GM12878 (cell line): Measurements from ENCODE around the gene SNU13. TPM values are rescaled to one million over a fixed set of nuclear protein-coding genes. Genes with fewer than 3 reads are reported as not detected.
A peak's percentile ranks its signal among the peaks of the same experiment; 100 is the strongest.

Experiments used
- ATAC-seq: fragments of 200-7000 bp; cut with Tn5 transposase; 3 replicates; pipeline ENCODE4 v1.9.1; 2020; ENCODE audit warnings: mild to moderate bottlenecking, moderate library complexity
- BruUV-seq: library from RNA; stranded (reverse); fragments of 400-500 nt; replicated peaks from 2 replicates; lab custom pipeline; 2021; lab: Mats Ljungman, UMichigan
- CTCF ChIA-PET: fragments of 300-600 bp; sonication (Branson Sonifier 250); formaldehyde crosslinking; extraction: SDS; loops from one replicate; lab custom pipeline; 2021; ENCODE audit warnings: inconsistent platforms; lab: Yijun Ruan, JAX
- POLR2A ChIA-PET: fragments of 350-600 bp; formaldehyde crosslinking; extraction: SDS; loops from one replicate; lab custom pipeline; 2021; ENCODE audit warnings: inconsistent platforms; lab: Charles Lee
- RAD21 ChIA-PET: fragments of 300-600 bp; sonication (Branson Sonifier 250); formaldehyde crosslinking; loops from one replicate; lab custom pipeline; 2023; ENCODE audit warnings: antibody characterized with exemption; ENCODE audit not compliant: unreplicated experiment; lab: Charles Lee
- SMC1A ChIA-PET: fragments of 300-600 bp; sonication (Branson Sonifier 250); formaldehyde crosslinking; loops from one replicate; lab custom pipeline; 2023; ENCODE audit not compliant: unreplicated experiment, uncharacterized antibody; lab: Charles Lee
- DNase-seq: peaks from one replicate; pipeline ENCODE4 v3.0.0-alpha.2; 2011; ENCODE audit warnings: low read depth, low spot score
- FAIRE-seq: peaks from 3 replicates; lab custom pipeline; 2011; peaks lifted over from hg19 to GRCh38; lab: Jason Lieb, UNC
- H2AFZ ChIP-seq: 2 replicates; pipeline ENCODE4 v1.6.0; 2011; ENCODE audit warnings: low read depth, low read length, control low read depth; ENCODE audit not compliant: control insufficient read depth
- H3K27ac ChIP-seq: 2 replicates; pipeline ENCODE4 v1.5.1; 2011; ENCODE audit warnings: control low read depth; ENCODE audit not compliant: control insufficient read depth, insufficient read depth
- H3K27me3 ChIP-seq, 2 experiments: replicated peaks in 1 of 2; 2 replicates each; pipeline versions ENCODE4 v1.6.0 to v1.6.1; 2011; ENCODE audit warnings: low read length in 1 of 2; ENCODE audit not compliant: control insufficient read depth in 2 of 2, insufficient read depth in 2 of 2
- H3K36me3 ChIP-seq, 2 experiments: 2 replicates each; pipeline ENCODE4 v1.5.1; 2011; ENCODE audit warnings: low read length in 1 of 2; ENCODE audit not compliant: control insufficient read depth in 2 of 2, insufficient read depth in 2 of 2
- H3K4me1 ChIP-seq: 2 replicates; pipeline ENCODE4 v1.6.1; 2011; ENCODE audit warnings: mild to moderate bottlenecking, low read length, moderate library complexity, mixed read lengths; ENCODE audit not compliant: control insufficient read depth, insufficient read depth
- H3K4me2 ChIP-seq: 2 replicates; pipeline ENCODE4 v1.6.0; 2011; ENCODE audit warnings: control low read depth; ENCODE audit not compliant: control insufficient read depth, insufficient read depth
- H3K4me3 ChIP-seq: fragments of 200-600 bp; sonication (generic); 2 replicates; pipeline ENCODE4 v1.5.1; 2016
- H3K79me2 ChIP-seq: 2 replicates; pipeline ENCODE4 v1.6.0; 2011; ENCODE audit warnings: low read length; ENCODE audit not compliant: control insufficient read depth, insufficient read depth
- H3K9ac ChIP-seq: 2 replicates; pipeline ENCODE4 v1.8.0; 2011; ENCODE audit warnings: low read length, control low read depth, mixed read lengths; ENCODE audit not compliant: control insufficient read depth, insufficient read depth
- H3K9me3 ChIP-seq: replicated peaks from 3 replicates; pipeline ENCODE4 v1.5.1; 2011; ENCODE audit warnings: mild to moderate bottlenecking, low read length; ENCODE audit not compliant: control insufficient read depth, insufficient read depth
- H4K20me1 ChIP-seq: 2 replicates; pipeline ENCODE4 v1.6.0; 2011; ENCODE audit not compliant: control insufficient read depth, insufficient read depth
- ATF2 ChIP-seq: IDR thresholded peaks from 2 replicates; pipeline ENCODE4 v1.6.1; 2012; ENCODE audit warnings: low read length, inconsistent platforms
- BCLAF1 ChIP-seq: fragments of 450-650 bp; IDR thresholded peaks from 2 replicates; pipeline ENCODE4 v1.6.1; 2017; ENCODE audit warnings: antibody characterized with exemption, mild to moderate bottlenecking, moderate library complexity
- KAT2A ChIP-seq: conservative IDR thresholded peaks from 2 replicates; pipeline ENCODE4 v1.6.1; 2011; ENCODE audit warnings: low read depth, low read length; ENCODE audit not compliant: control insufficient read depth
- MTA3 ChIP-seq: IDR thresholded peaks from 2 replicates; pipeline ENCODE4 v1.6.1; 2012; ENCODE audit warnings: low read length, inconsistent platforms, borderline replicate concordance
- NBN ChIP-seq: fragments of 450-650 bp; IDR thresholded peaks from 2 replicates; pipeline ENCODE4 v1.6.1; 2016
- POLR2AphosphoS2 ChIP-seq: IDR thresholded peaks from 2 replicates; pipeline ENCODE4 v1.6.1; 2011; ENCODE audit warnings: low read depth, mild to moderate bottlenecking, low read length, improper control_type of control experiment, moderate library complexity
- POU2F2 ChIP-seq: IDR thresholded peaks from 3 replicates; pipeline ENCODE4 v1.6.1; 2011; ENCODE audit warnings: low read depth, mild to moderate bottlenecking, low read length, borderline replicate concordance
- RFX5 ChIP-seq: IDR thresholded peaks from 2 replicates; pipeline ENCODE4 v1.6.1; 2011; ENCODE audit warnings: low read depth, low read length, improper control_type of control experiment
- RUNX3 ChIP-seq: IDR thresholded peaks from 2 replicates; pipeline ENCODE4 v1.6.1; 2012; ENCODE audit warnings: low read length, inconsistent platforms
- SRF ChIP-seq, 2 experiments: IDR thresholded peaks; 2 replicates each; pipeline ENCODE4 v1.6.1; 2011; ENCODE audit warnings: low read depth in 2 of 2, low read length in 2 of 2, mild to moderate bottlenecking in 1 of 2, moderate library complexity in 1 of 2
- ZNF384 ChIP-seq: IDR thresholded peaks from 2 replicates; pipeline ENCODE4 v1.6.1; 2012; ENCODE audit warnings: low read depth, mild to moderate bottlenecking, low read length, improper control_type of control experiment, borderline replicate concordance
- ZNF687 ChIP-seq: fragments of 450-650 bp; IDR thresholded peaks from 2 replicates; pipeline ENCODE4 v1.6.1; 2017; ENCODE audit warnings: mild to moderate bottlenecking, moderate library complexity
- whole genome bisulfite sequencing: methylation state at CpG from one replicate; pipeline ENCODE4 v1.1.6; 2016; ENCODE audit warnings: low lambda C conversion rate; ENCODE audit not compliant: insufficient replicate concordance, insufficient coverage; ENCODE audit errors: missing lambda C conversion rate; 5-methylcytosine and 5-hydroxymethylcytosine counted together
- in situ Hi-C: fragments of 300-500 bp; cut with MboI; formaldehyde crosslinking; loops from 9 replicates; pipeline ENCODE4 v1.14.3; 2018; ENCODE audit warnings: mixed read lengths
- intact Hi-C: fragments of 100-400 bp; cut with micrococcal nuclease; formaldehyde crosslinking; loops from one replicate; pipeline ENCODE4 v1.14.2; 2022; ENCODE audit not compliant: unreplicated experiment
- polyA plus RNA-seq, 11 experiments: library from polyadenylated mRNA; depleted of rRNA in 4 of 11; unstranded in 6 of 11; stranded (reverse) in 5 of 11; fragments of >200 nt; fragmentation: Nextera tagmentation in 4 of 11; fragmentation: Illumina TruSeq in 1 of 11; extraction: Ambion mirVana in 4 of 11; extraction: Trizol in 1 of 11; gene quantifications; 1 replicate in 1 of 11; 2 replicates in 10 of 11; pipeline versions ENCODE4 v1.2.1 to v1.2.3, GENCODE V29; 2011 to 2016; ENCODE audit warnings: inconsistent platforms in 2 of 11, missing spikeins in 2 of 11, low read depth in 1 of 11
- total RNA-seq, 4 experiments: library from RNA; depleted of rRNA in 3 of 4; stranded (reverse); fragments of >200 nt in 3 of 4; fragmentation: Illumina TruSeq in 1 of 4; extraction: Trizol in 1 of 4; gene quantifications; 2 replicates each; pipeline versions ENCODE4 v1.2.1 to v1.2.3, GENCODE V29; 2013 to 2021
- TF ChIP-seq, protein P1 (sequence below): fragments of 450-650 bp; formaldehyde crosslinking; IDR thresholded peaks from 2 replicates; pipeline ENCODE4 v1.5.0; 2022; ENCODE audit warnings: mild to moderate bottlenecking, missing genetic modification characterization

The SNU13 gene
- total and polyA plus RNA-seq, 10 of the 15 experiments (the other 5 are each of a cell fraction or from before 2014, with no cell fraction given), result 157 to 870 (median 256) TPM

GRCh38 chr22:41656556-41656955 is 32.1 kb downstream of the SNU13 start:
- no peaks in the 10 kb centered on the region for H3K27me3 ChIP-seq
- peaks cover 27 to 49% of the 10 kb centered on the region in 2 experiments for H3K36me3 ChIP-seq
- no peaks in the 10 kb centered on the region for H3K4me1 ChIP-seq
- 71% methylated on average over 5 of the region's 5 CpGs for WGBS
- intact Hi-C loops (no loop called here), in situ Hi-C loops (no loop called here)
- BruUV-seq, result no TSS peak
- DNase-seq, result no peak
- no peaks in the 10 kb centered on the region for H3K79me2 ChIP-seq
- RAD21 ChIA-PET, result no interaction called here
- H3K4me3 ChIP-seq, result no peak overlapping the region
- peak; percentile 13 for FAIRE-seq
- no peaks in the 10 kb centered on the region for H3K9me3 ChIP-seq
- POLR2A ChIA-PET, result no interaction called here
- H3K4me2 ChIP-seq, result no peak overlapping the region
- CTCF ChIA-PET, result interaction anchor here (1.7 kb wide), 1 partner anchor 10 kb away, joined by 4 read pairs; no protein-coding TSS in a partner anchor
- H3K9ac ChIP-seq, result no peak overlapping the region
- ATAC-seq, result no peak
- SMC1A ChIA-PET, result interaction anchor here (1.6 kb wide), 1 partner anchor 10 kb away, joined by 5 read pairs; no protein-coding TSS in a partner anchor
- no peak overlapping the region for H3K27ac ChIP-seq
- no peak overlapping the region for H2AFZ ChIP-seq
- H4K20me1 ChIP-seq, result no peaks in the 10 kb centered on the region
- TF ChIP-seq, protein P1, sequence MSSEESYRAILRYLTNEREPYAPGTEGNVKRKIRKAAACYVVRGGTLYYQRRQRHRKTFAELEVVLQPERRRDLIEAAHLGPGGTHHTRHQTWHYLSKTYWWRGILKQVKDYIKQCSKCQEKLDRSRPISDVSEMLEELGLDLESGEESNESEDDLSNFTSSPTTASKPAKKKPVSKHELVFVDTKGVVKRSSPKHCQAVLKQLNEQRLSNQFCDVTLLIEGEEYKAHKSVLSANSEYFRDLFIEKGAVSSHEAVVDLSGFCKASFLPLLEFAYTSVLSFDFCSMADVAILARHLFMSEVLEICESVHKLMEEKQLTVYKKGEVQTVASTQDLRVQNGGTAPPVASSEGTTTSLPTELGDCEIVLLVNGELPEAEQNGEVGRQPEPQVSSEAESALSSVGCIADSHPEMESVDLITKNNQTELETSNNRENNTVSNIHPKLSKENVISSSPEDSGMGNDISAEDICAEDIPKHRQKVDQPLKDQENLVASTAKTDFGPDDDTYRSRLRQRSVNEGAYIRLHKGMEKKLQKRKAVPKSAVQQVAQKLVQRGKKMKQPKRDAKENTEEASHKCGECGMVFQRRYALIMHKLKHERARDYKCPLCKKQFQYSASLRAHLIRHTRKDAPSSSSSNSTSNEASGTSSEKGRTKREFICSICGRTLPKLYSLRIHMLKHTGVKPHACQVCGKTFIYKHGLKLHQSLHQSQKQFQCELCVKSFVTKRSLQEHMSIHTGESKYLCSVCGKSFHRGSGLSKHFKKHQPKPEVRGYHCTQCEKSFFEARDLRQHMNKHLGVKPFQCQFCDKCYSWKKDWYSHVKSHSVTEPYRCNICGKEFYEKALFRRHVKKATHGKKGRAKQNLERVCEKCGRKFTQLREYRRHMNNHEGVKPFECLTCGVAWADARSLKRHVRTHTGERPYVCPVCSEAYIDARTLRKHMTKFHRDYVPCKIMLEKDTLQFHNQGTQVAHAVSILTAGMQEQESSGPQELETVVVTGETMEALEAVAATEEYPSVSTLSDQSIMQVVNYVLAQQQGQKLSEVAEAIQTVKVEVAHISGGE (CRISPR knock-in tag), result no peak
- TF ChIP-seq NBN (no peak), ATF2 (no peak), BCLAF1 (no peak), ZNF384 (no peak), POU2F2 (no peak), POLR2AphosphoS2 (no peak), MTA3 (no peak), RFX5 (no peak), SRF (IDR thresholded peaks at IDR 0.05; ENCODE audit: low read depth in 2 of 2, low read length in 2 of 2) (no peak), ZNF687 (no peak), RUNX3 (no peak), KAT2A (no peak)
